ENCODE results near the gene MIOS.

The MIOS gene

DNA sequence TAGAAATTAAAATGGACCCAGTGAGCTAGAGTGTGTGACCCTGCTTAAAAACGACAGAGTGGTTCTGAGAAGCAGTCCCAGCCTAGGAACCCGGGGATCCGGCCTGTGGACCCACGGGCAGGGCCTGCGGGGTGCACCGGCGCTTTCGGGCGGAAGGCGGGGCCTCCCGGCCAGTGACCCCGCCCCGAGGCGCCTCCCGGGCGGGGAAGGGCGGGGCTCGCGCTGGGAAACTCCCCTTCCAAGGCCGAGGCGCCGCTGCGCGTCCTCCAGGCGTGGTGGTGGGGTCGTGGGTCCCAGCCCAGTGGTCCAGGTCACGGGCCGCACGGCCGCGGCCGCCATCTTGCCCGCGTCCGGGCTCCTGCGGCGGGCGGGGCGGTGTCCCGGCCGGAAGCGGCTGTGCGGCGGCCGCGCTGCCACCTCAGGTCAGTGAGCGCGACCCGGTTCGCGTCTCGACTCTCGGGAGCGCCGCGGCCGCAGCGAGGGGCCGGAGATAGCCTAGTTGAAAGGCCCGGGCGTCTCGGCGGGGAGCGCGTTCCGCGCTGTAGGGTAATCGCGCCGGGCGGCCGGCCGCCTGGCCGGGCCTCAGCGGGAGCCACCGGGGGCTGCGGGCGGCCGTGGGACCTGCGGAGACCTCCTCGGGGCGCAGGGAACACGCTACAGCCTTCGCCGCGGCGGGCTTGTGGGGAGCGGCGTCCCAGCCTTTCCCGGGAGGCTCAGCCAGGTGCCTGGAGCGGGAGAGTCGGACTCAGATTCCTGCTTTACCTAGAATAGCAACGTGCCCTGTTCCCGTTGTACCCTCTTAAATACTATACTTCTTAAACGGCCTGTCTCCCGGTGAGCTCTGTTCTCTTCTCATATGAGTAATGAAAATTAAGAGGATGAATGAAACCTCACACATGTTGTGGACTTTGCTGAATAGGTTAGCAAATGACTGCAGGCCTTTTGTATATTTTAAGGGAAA lies at the start of gene MIOS:
MIOS (plus strand) TSS at position 234 of the 961 bp plus-strand sequence. CDS start 5,592 bp downstream, outside the sequence.
- Histone ChIP-seq H3K4me1 (ENCODE audit: control insufficient read depth, insufficient read depth, low read length, unreplicated experiment) (peaks cover 30% of the 10 kb centered on the region), H3K27ac (ENCODE audit: low read depth, low read length) (peak within 1 kb of the TSS; percentile 61; the same call in 1 of the 2 replicates), H2AFZ (ENCODE audit: low read length, unreplicated experiment) (peak within 1 kb of the TSS; percentile 94), H3K27me3 (ENCODE audit: insufficient read depth, low read length) (no peaks in the 10 kb centered on the region), H3K79me2 (ENCODE audit: control insufficient read depth, insufficient read depth, low read length, unreplicated experiment) (peaks cover 46% of the 10 kb centered on the region), H3K36me3 (ENCODE audit: insufficient read depth, low read length) (peaks cover 15% of the 10 kb centered on the region), H3K4me3 (ENCODE audit: low read depth, low read length) (peak within 1 kb of the TSS; percentile 91)

DNA sequence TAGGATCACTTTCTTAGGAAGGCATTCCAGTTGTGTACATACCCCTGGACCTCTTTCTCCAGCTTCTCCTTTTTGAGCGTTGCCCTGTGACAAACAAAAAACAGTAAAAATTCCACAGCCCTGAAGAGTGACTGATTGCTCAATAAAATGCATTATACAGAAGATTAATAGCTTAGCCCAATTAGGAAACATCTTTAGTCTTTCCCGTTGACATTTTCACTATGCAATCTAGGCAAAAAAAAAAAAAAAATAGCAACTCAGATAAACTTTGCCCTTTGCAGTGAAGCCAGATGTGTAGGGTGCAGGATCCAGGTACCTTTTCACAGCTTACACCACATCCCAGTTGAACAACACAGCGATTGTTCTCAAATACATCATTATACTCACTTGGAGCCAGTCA lies 48.9 kb upstream of the MIOS start:
- Histone ChIP-seq H3K27me3 (ENCODE audit: insufficient read depth, low read length) (no peaks in the 10 kb centered on the region), H3K4me1 (ENCODE audit: control insufficient read depth, insufficient read depth, low read length, unreplicated experiment) (peaks cover 8% of the 10 kb centered on the region), H3K27ac (ENCODE audit: low read depth, low read length) (no peak overlapping the region), H3K36me3 (ENCODE audit: insufficient read depth, low read length) (no peaks in the 10 kb centered on the region), H2AFZ (ENCODE audit: low read length, unreplicated experiment) (no peak overlapping the region), H3K4me3 (ENCODE audit: low read depth, low read length) (no peak overlapping the region), H3K79me2 (ENCODE audit: control insufficient read depth, insufficient read depth, low read length, unreplicated experiment) (no peaks in the 10 kb centered on the region)

DNA sequence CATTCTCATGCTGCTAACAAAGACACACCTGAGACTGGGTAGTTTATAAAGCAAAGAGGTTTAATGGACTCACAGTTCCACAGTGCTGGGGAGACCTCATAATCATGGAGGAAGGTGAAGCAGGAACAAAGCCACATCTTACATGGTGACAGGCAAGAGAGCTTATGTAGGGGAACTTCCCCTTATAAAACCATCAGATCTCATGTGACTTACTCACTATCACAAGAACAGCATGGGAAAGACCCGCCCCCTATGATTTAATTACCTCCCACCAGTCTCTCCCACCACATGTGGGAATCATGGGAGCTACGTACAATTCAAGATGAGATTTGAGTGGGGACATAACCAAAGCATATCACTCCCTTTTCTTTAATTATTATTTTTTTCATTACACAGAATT lies 47.6 kb upstream of the MIOS start:
- H3K27ac ChIP-seq (ENCODE audit: low read depth, low read length), result no peak overlapping the region
- peaks cover 14% of the 10 kb centered on the region for H3K4me1 ChIP-seq (ENCODE audit: control insufficient read depth, insufficient read depth, low read length, unreplicated experiment)
- no peaks in the 10 kb centered on the region for H3K79me2 ChIP-seq (ENCODE audit: control insufficient read depth, insufficient read depth, low read length, unreplicated experiment)
- H3K36me3 ChIP-seq (ENCODE audit: insufficient read depth, low read length), result no peaks in the 10 kb centered on the region
- H3K4me3 ChIP-seq (ENCODE audit: low read depth, low read length), result no peak overlapping the region
- peak overlapping the region; percentile 2 for H2AFZ ChIP-seq (ENCODE audit: low read length, unreplicated experiment)
- H3K27me3 ChIP-seq (ENCODE audit: insufficient read depth, low read length), result no peaks in the 10 kb centered on the region

GRCh38 chr7:7519528-7519927 lies 47.2 kb upstream of the MIOS start:
- Histone ChIP-seq H3K79me2 (ENCODE audit: control insufficient read depth, insufficient read depth, low read length, unreplicated experiment) (no peaks in the 10 kb centered on the region), H3K27ac (ENCODE audit: low read depth, low read length) (no peak overlapping the region), H3K27me3 (ENCODE audit: insufficient read depth, low read length) (no peaks in the 10 kb centered on the region), H3K4me3 (ENCODE audit: low read depth, low read length) (no peak overlapping the region), H2AFZ (ENCODE audit: low read length, unreplicated experiment) (peak overlapping the region; percentile 2), H3K4me1 (ENCODE audit: control insufficient read depth, insufficient read depth, low read length, unreplicated experiment) (peaks cover 19% of the 10 kb centered on the region), H3K36me3 (ENCODE audit: insufficient read depth, low read length) (no peaks in the 10 kb centered on the region)

GRCh38 chr7:7521259-7521658 lies 45.4 kb upstream of the MIOS start:
- no peaks in the 10 kb centered on the region for H3K36me3 ChIP-seq (ENCODE audit: insufficient read depth, low read length)
- no peak overlapping the region for H2AFZ ChIP-seq (ENCODE audit: low read length, unreplicated experiment)
- H3K4me3 ChIP-seq (ENCODE audit: low read depth, low read length), result no peak overlapping the region
- H3K4me1 ChIP-seq (ENCODE audit: control insufficient read depth, insufficient read depth, low read length, unreplicated experiment), result peaks cover 20% of the 10 kb centered on the region
- H3K79me2 ChIP-seq (ENCODE audit: control insufficient read depth, insufficient read depth, low read length, unreplicated experiment), result no peaks in the 10 kb centered on the region
- H3K27me3 ChIP-seq (ENCODE audit: insufficient read depth, low read length), result no peaks in the 10 kb centered on the region
- H3K27ac ChIP-seq (ENCODE audit: low read depth, low read length), result no peak overlapping the region

GRCh38 chr7:7522421-7522820 lies 44.3 kb upstream of the MIOS start:
- Histone ChIP-seq H3K4me1 (ENCODE audit: control insufficient read depth, insufficient read depth, low read length, unreplicated experiment) (peaks cover 17% of the 10 kb centered on the region), H3K36me3 (ENCODE audit: insufficient read depth, low read length) (no peaks in the 10 kb centered on the region), H2AFZ (ENCODE audit: low read length, unreplicated experiment) (no peak overlapping the region), H3K27me3 (ENCODE audit: insufficient read depth, low read length) (no peaks in the 10 kb centered on the region), H3K79me2 (ENCODE audit: control insufficient read depth, insufficient read depth, low read length, unreplicated experiment) (no peaks in the 10 kb centered on the region), H3K4me3 (ENCODE audit: low read depth, low read length) (no peak overlapping the region), H3K27ac (ENCODE audit: low read depth, low read length) (no peak overlapping the region)

DNA sequence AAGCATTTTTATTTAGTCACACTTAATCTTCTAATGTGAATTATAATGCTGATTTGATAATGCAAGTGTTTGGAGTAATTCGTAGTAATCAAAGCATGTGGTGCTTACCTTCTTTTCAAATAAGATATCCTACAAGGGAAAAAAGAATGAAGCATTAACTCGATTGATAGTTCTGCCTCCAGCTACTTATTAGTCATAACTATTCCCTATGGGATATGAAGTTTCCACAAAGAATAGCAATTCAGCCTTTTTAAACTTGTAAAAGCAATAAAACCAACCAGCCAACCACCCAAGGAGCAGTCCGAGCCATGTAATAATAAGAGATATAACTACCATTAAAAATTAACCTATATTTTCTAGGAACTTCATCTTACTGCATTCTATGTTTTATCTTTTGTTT lies 42.6 kb upstream of the MIOS start:
- peaks cover 17% of the 10 kb centered on the region for H3K4me1 ChIP-seq (ENCODE audit: control insufficient read depth, insufficient read depth, low read length, unreplicated experiment)
- no peak overlapping the region for H3K27ac ChIP-seq (ENCODE audit: low read depth, low read length)
- H3K79me2 ChIP-seq (ENCODE audit: control insufficient read depth, insufficient read depth, low read length, unreplicated experiment), result no peaks in the 10 kb centered on the region
- no peaks in the 10 kb centered on the region for H3K27me3 ChIP-seq (ENCODE audit: insufficient read depth, low read length)
- H3K4me3 ChIP-seq (ENCODE audit: low read depth, low read length), result peak overlapping the region; percentile 44; the same call in 1 of the 2 replicates
- no peak overlapping the region for H2AFZ ChIP-seq (ENCODE audit: low read length, unreplicated experiment)
- no peaks in the 10 kb centered on the region for H3K36me3 ChIP-seq (ENCODE audit: insufficient read depth, low read length)

DNA sequence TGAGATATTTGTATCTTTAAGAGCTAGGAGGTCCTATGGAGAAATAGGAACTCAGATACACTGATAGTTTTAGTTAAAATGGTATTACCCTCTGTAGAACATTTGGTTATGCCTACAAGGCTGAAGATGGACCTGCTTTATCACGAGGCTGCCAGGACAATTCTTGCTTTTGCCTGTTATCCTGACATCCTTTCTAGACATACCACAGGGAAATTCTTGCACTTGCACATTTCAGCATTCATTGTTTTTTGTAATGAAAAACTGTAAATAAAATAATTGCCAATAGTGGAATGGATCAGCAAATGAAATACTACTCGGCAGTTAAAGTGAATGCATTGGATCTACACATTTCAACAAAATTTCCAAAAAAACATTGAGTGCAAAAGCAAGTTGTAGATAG lies 40.7 kb upstream of the MIOS start:
- Histone ChIP-seq H3K36me3 (ENCODE audit: insufficient read depth, low read length) (no peaks in the 10 kb centered on the region), H3K4me1 (ENCODE audit: control insufficient read depth, insufficient read depth, low read length, unreplicated experiment) (peaks cover 13% of the 10 kb centered on the region), H3K27me3 (ENCODE audit: insufficient read depth, low read length) (no peaks in the 10 kb centered on the region), H3K79me2 (ENCODE audit: control insufficient read depth, insufficient read depth, low read length, unreplicated experiment) (no peaks in the 10 kb centered on the region), H2AFZ (ENCODE audit: low read length, unreplicated experiment) (no peak overlapping the region), H3K27ac (ENCODE audit: low read depth, low read length) (no peak overlapping the region), H3K4me3 (ENCODE audit: low read depth, low read length) (no peak overlapping the region)

DNA sequence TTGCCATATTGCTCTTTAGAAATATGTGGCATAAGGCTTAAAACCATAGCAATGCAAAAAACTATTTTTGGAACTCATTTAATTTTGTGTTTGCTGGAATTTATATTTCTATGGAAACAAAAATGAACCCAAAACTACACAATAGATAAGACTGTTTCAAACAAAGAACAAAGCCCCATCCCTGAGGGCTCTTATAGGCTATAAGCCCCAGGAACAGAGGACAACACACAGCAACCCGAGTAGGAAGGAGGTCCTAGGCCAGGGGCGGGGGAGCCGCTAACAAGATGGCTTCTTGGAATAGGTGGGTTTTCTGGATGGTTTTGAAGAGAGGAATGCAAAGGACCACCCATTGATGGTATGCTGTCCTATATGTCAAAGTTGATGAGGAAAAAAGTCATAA lies 39.6 kb upstream of the MIOS start:
- Histone ChIP-seq H3K4me1 (ENCODE audit: control insufficient read depth, insufficient read depth, low read length, unreplicated experiment) (peaks cover 13% of the 10 kb centered on the region), H2AFZ (ENCODE audit: low read length, unreplicated experiment) (no peak overlapping the region), H3K27me3 (ENCODE audit: insufficient read depth, low read length) (no peaks in the 10 kb centered on the region), H3K27ac (ENCODE audit: low read depth, low read length) (no peak overlapping the region), H3K36me3 (ENCODE audit: insufficient read depth, low read length) (no peaks in the 10 kb centered on the region), H3K4me3 (ENCODE audit: low read depth, low read length) (no peak overlapping the region), H3K79me2 (ENCODE audit: control insufficient read depth, insufficient read depth, low read length, unreplicated experiment) (no peaks in the 10 kb centered on the region)

DNA sequence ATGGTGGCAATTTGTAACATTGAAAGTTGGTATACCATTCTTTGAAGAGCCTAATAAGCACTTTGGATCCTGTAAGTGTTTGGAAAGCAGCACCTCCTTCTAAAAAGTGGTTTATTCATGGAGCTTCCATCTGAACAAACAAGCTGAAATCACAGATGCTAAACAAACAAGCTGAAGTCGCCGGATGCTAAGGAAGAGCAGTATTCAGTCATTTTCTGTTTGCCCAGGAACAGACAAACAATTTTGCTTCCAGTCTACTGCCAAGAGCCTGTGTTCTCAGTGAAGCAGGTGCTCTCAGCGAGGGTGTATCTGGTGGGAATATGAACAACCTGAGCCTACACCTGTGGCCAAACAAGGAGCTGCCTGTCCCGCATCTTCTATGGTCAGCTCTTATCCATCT lies 37.4 kb upstream of the MIOS start:
- Histone ChIP-seq H3K4me3 (ENCODE audit: low read depth, low read length) (no peak overlapping the region), H3K27ac (ENCODE audit: low read depth, low read length) (no peak overlapping the region), H3K27me3 (ENCODE audit: insufficient read depth, low read length) (no peaks in the 10 kb centered on the region), H3K4me1 (ENCODE audit: control insufficient read depth, insufficient read depth, low read length, unreplicated experiment) (peaks cover 4% of the 10 kb centered on the region), H3K79me2 (ENCODE audit: control insufficient read depth, insufficient read depth, low read length, unreplicated experiment) (no peaks in the 10 kb centered on the region), H3K36me3 (ENCODE audit: insufficient read depth, low read length) (no peaks in the 10 kb centered on the region), H2AFZ (ENCODE audit: low read length, unreplicated experiment) (no peak overlapping the region)

DNA sequence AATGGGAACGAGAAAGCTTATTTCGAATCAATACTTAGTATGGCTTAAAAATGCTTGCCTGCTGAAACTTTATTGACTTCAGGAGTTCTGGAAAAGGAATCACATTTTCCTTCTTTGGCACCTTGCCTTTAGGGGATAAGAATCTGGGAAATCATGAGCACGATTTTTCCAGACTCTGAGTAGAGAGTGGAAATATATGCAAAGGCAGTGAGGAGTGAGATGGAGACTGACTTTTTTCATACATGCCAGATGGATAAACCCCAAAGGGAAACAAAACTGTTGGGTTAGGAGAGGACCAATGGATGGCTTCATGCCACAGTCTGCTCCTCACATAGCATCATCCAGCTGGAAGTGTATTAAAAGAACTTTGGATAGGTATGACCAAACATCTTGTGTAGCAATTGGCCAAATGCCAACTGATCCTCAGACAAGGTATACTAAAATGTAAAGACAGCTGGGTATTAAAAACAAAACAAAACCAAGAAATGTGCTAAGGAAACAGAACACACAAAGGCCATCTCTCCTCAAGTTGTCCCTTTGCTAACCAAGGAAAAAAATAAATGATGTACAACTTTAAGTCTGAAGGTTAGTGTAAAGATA lies 32.8 kb upstream of the MIOS start:
- no peaks in the 10 kb centered on the region for H3K27me3 ChIP-seq (ENCODE audit: insufficient read depth, low read length)
- H3K27ac ChIP-seq (ENCODE audit: low read depth, low read length), result no peak overlapping the region
- no peaks in the 10 kb centered on the region for H3K79me2 ChIP-seq (ENCODE audit: control insufficient read depth, insufficient read depth, low read length, unreplicated experiment)

More for the DNA sequence above, 32.8 kb upstream of the MIOS start:
- no peak overlapping the region for H2AFZ ChIP-seq (ENCODE audit: low read length, unreplicated experiment)
- no peak overlapping the region for H3K4me3 ChIP-seq (ENCODE audit: low read depth, low read length)
- no peaks in the 10 kb centered on the region for H3K36me3 ChIP-seq (ENCODE audit: insufficient read depth, low read length)
- no peaks in the 10 kb centered on the region for H3K4me1 ChIP-seq (ENCODE audit: control insufficient read depth, insufficient read depth, low read length, unreplicated experiment)

Measured in ACC112 (cell line).